Lower leg skin (tissue), 3 donors: ENCODE results near the gene AFF2.

ENCODE experiments used
- CTCF ChIP-seq, 3 donors: fragments of 450-650 bp; IDR thresholded peaks; one replicate each; pipeline ENCODE4 v1.5.1; 2016; ENCODE audit warnings: antibody characterized with exemption in 3 of 3, mild to moderate bottlenecking in 3 of 3, moderate library complexity in 2 of 3
- POLR2A ChIP-seq, 2 donors: fragments of 450-650 bp; IDR thresholded peaks; one replicate each; pipeline ENCODE4 v1.6.1; 2016 to 2017; ENCODE audit warnings: antibody characterized with exemption in 2 of 2, mild to moderate bottlenecking in 1 of 2, moderate library complexity in 1 of 2

GRCh38 chrX:149021159-149021558, 520.7 kb downstream of the AFF2 start:
- TF ChIP-seq CTCF (IDR thresholded peaks at IDR 0.05), result no peak
- TF ChIP-seq POLR2A (IDR thresholded peaks at IDR 0.05), result no peak
